GM12878 (cell line): ENCODE measurements around the gene COMMD3. TPM values are rescaled to one million over a fixed set of nuclear protein-coding genes. Genes with fewer than 3 reads are reported as not detected.

Experiments used
- ATAC-seq: fragments of 200-7000 bp; cut with Tn5 transposase; 3 replicates; pipeline ENCODE4 v1.9.1; 2020; ENCODE audit warnings: mild to moderate bottlenecking, moderate library complexity
- BruUV-seq: library from RNA; stranded (reverse); fragments of 400-500 nt; replicated peaks from 2 replicates; lab custom pipeline; 2021; lab: Mats Ljungman, UMichigan
- CTCF ChIA-PET: fragments of 300-600 bp; sonication (Branson Sonifier 250); formaldehyde crosslinking; extraction: SDS; loops from one replicate; lab custom pipeline; 2021; ENCODE audit warnings: inconsistent platforms; lab: Yijun Ruan, JAX
- POLR2A ChIA-PET: fragments of 350-600 bp; formaldehyde crosslinking; extraction: SDS; loops from one replicate; lab custom pipeline; 2021; ENCODE audit warnings: inconsistent platforms; lab: Charles Lee
- RAD21 ChIA-PET: fragments of 300-600 bp; sonication (Branson Sonifier 250); formaldehyde crosslinking; loops from one replicate; lab custom pipeline; 2023; ENCODE audit warnings: antibody characterized with exemption; ENCODE audit not compliant: unreplicated experiment; lab: Charles Lee
- SMC1A ChIA-PET: fragments of 300-600 bp; sonication (Branson Sonifier 250); formaldehyde crosslinking; loops from one replicate; lab custom pipeline; 2023; ENCODE audit not compliant: unreplicated experiment, uncharacterized antibody; lab: Charles Lee
- DNase-seq: peaks from one replicate; pipeline ENCODE4 v3.0.0-alpha.2; 2011; ENCODE audit warnings: low read depth, low spot score
- FAIRE-seq: peaks from 3 replicates; lab custom pipeline; 2011; peaks lifted over from hg19 to GRCh38; lab: Jason Lieb, UNC
- H2AFZ ChIP-seq: 2 replicates; pipeline ENCODE4 v1.6.0; 2011; ENCODE audit warnings: low read depth, low read length, control low read depth; ENCODE audit not compliant: control insufficient read depth
- H3K27ac ChIP-seq: 2 replicates; pipeline ENCODE4 v1.5.1; 2011; ENCODE audit warnings: control low read depth; ENCODE audit not compliant: control insufficient read depth, insufficient read depth
- H3K27me3 ChIP-seq, 2 experiments: replicated peaks in 1 of 2; 2 replicates each; pipeline versions ENCODE4 v1.6.0 to v1.6.1; 2011; ENCODE audit warnings: low read length in 1 of 2; ENCODE audit not compliant: control insufficient read depth in 2 of 2, insufficient read depth in 2 of 2
- H3K36me3 ChIP-seq, 2 experiments: 2 replicates each; pipeline ENCODE4 v1.5.1; 2011; ENCODE audit warnings: low read length in 1 of 2; ENCODE audit not compliant: control insufficient read depth in 2 of 2, insufficient read depth in 2 of 2
- H3K4me1 ChIP-seq: 2 replicates; pipeline ENCODE4 v1.6.1; 2011; ENCODE audit warnings: mild to moderate bottlenecking, low read length, moderate library complexity, mixed read lengths; ENCODE audit not compliant: control insufficient read depth, insufficient read depth
- H3K4me2 ChIP-seq: 2 replicates; pipeline ENCODE4 v1.6.0; 2011; ENCODE audit warnings: control low read depth; ENCODE audit not compliant: control insufficient read depth, insufficient read depth
- H3K4me3 ChIP-seq: fragments of 200-600 bp; sonication (generic); 2 replicates; pipeline ENCODE4 v1.5.1; 2016
- H3K79me2 ChIP-seq: 2 replicates; pipeline ENCODE4 v1.6.0; 2011; ENCODE audit warnings: low read length; ENCODE audit not compliant: control insufficient read depth, insufficient read depth
- H3K9ac ChIP-seq: 2 replicates; pipeline ENCODE4 v1.8.0; 2011; ENCODE audit warnings: low read length, control low read depth, mixed read lengths; ENCODE audit not compliant: control insufficient read depth, insufficient read depth
- H3K9me3 ChIP-seq: replicated peaks from 3 replicates; pipeline ENCODE4 v1.5.1; 2011; ENCODE audit warnings: mild to moderate bottlenecking, low read length; ENCODE audit not compliant: control insufficient read depth, insufficient read depth
- H4K20me1 ChIP-seq: 2 replicates; pipeline ENCODE4 v1.6.0; 2011; ENCODE audit not compliant: control insufficient read depth, insufficient read depth
- ESRRA ChIP-seq: IDR thresholded peaks from 2 replicates; pipeline ENCODE4 v1.6.1; 2012; ENCODE audit warnings: mild to moderate bottlenecking, low read length, improper control_type of control experiment
- HDAC2 ChIP-seq: fragments of 200-600 bp; sonication (generic); IDR thresholded peaks from 2 replicates; pipeline ENCODE4 v1.6.1; 2017
- KAT2A ChIP-seq: conservative IDR thresholded peaks from 2 replicates; pipeline ENCODE4 v1.6.1; 2011; ENCODE audit warnings: low read depth, low read length; ENCODE audit not compliant: control insufficient read depth
- MTA2 ChIP-seq: fragments of 450-650 bp; IDR thresholded peaks from 2 replicates; pipeline ENCODE4 v1.6.1; 2016; ENCODE audit warnings: low read depth, mild to moderate bottlenecking, moderate library complexity
- NFYA ChIP-seq: IDR thresholded peaks from 2 replicates; pipeline ENCODE4 v1.6.1; 2011; ENCODE audit warnings: low read depth, mild to moderate bottlenecking, low read length, improper control_type of control experiment, borderline replicate concordance
- PML ChIP-seq: IDR thresholded peaks from 2 replicates; pipeline ENCODE4 v1.6.1; 2012; ENCODE audit warnings: low read length, inconsistent platforms
- POLR2AphosphoS5 ChIP-seq: IDR thresholded peaks from 2 replicates; pipeline ENCODE4 v1.6.1; 2011; ENCODE audit warnings: mild to moderate bottlenecking, low read length, inconsistent platforms
- POU2F2 ChIP-seq: IDR thresholded peaks from 3 replicates; pipeline ENCODE4 v1.6.1; 2011; ENCODE audit warnings: low read depth, mild to moderate bottlenecking, low read length, borderline replicate concordance
- RAD21 ChIP-seq: IDR thresholded peaks from 2 replicates; pipeline ENCODE4 v1.6.1; 2011; ENCODE audit warnings: mild to moderate bottlenecking, low read depth, low read length, moderate library complexity; ENCODE audit not compliant: insufficient read depth
- RB1 ChIP-seq: fragments of 450-650 bp; formaldehyde crosslinking; IDR thresholded peaks from 2 replicates; pipeline ENCODE4 v1.6.1; 2017; ENCODE audit warnings: mild to moderate bottlenecking, borderline replicate concordance
- RELA ChIP-seq: fragments of 450-650 bp; IDR thresholded peaks from 2 replicates; pipeline ENCODE4 v1.8.0; 2014; ENCODE audit warnings: borderline replicate concordance; ENCODE audit not compliant: partially characterized antibody
- SUPT20H ChIP-seq: IDR thresholded peaks from 2 replicates; pipeline ENCODE4 v1.6.1; 2011; ENCODE audit warnings: low read depth, mild to moderate bottlenecking, low read length, moderate library complexity, borderline replicate concordance; ENCODE audit not compliant: control insufficient read depth
- TAF1 ChIP-seq: IDR thresholded peaks from 2 replicates; pipeline ENCODE4 v1.6.1; 2011; ENCODE audit warnings: mild to moderate bottlenecking, low read depth, low read length, borderline replicate concordance
- TCF3 ChIP-seq: IDR thresholded peaks from 2 replicates; pipeline ENCODE4 v1.6.1; 2012; ENCODE audit warnings: low read depth, mild to moderate bottlenecking, low read length, borderline replicate concordance; ENCODE audit not compliant: insufficient read depth
- ZNF217 ChIP-seq: fragments of 450-650 bp; IDR thresholded peaks from 2 replicates; pipeline ENCODE4 v1.6.1; 2017; ENCODE audit warnings: antibody characterized with exemption, mild to moderate bottlenecking
- WGBS: methylation state at CpG from one replicate; pipeline ENCODE4 v1.1.6; 2016; ENCODE audit warnings: low lambda C conversion rate; ENCODE audit not compliant: insufficient replicate concordance, insufficient coverage; ENCODE audit errors: missing lambda C conversion rate; 5-methylcytosine and 5-hydroxymethylcytosine counted together
- in situ Hi-C: fragments of 300-500 bp; cut with MboI; formaldehyde crosslinking; loops from 9 replicates; pipeline ENCODE4 v1.14.3; 2018; ENCODE audit warnings: mixed read lengths
- intact Hi-C: fragments of 100-400 bp; cut with micrococcal nuclease; formaldehyde crosslinking; loops from one replicate; pipeline ENCODE4 v1.14.2; 2022; ENCODE audit not compliant: unreplicated experiment
- polyA plus RNA-seq, 11 experiments: library from polyadenylated mRNA; depleted of rRNA in 4 of 11; unstranded in 6 of 11; stranded (reverse) in 5 of 11; fragments of >200 nt; fragmentation: Nextera tagmentation in 4 of 11; fragmentation: Illumina TruSeq in 1 of 11; extraction: Ambion mirVana in 4 of 11; extraction: Trizol in 1 of 11; gene quantifications; 1 replicate in 1 of 11; 2 replicates in 10 of 11; pipeline versions ENCODE4 v1.2.1 to v1.2.3, GENCODE V29; 2011 to 2016; ENCODE audit warnings: inconsistent platforms in 2 of 11, missing spikeins in 2 of 11, low read depth in 1 of 11
- total RNA-seq, 4 experiments: library from RNA; depleted of rRNA in 3 of 4; stranded (reverse); fragments of >200 nt in 3 of 4; fragmentation: Illumina TruSeq in 1 of 4; extraction: Trizol in 1 of 4; gene quantifications; 2 replicates each; pipeline versions ENCODE4 v1.2.1 to v1.2.3, GENCODE V29; 2013 to 2021
- TF ChIP-seq, protein P1 (sequence below): fragments of 450-650 bp; IDR thresholded peaks from 2 replicates; pipeline ENCODE4 v1.6.1; 2018; ENCODE audit warnings: borderline replicate concordance, mild to moderate bottlenecking; ENCODE audit not compliant: partially characterized antibody

COMMD3 gene
- total and polyA plus RNA-seq, 10 of the 15 experiments (the other 5 are each of a cell fraction or from before 2014, with no cell fraction given) = 64.5 to 248 (median 84.4) TPM

DNA sequence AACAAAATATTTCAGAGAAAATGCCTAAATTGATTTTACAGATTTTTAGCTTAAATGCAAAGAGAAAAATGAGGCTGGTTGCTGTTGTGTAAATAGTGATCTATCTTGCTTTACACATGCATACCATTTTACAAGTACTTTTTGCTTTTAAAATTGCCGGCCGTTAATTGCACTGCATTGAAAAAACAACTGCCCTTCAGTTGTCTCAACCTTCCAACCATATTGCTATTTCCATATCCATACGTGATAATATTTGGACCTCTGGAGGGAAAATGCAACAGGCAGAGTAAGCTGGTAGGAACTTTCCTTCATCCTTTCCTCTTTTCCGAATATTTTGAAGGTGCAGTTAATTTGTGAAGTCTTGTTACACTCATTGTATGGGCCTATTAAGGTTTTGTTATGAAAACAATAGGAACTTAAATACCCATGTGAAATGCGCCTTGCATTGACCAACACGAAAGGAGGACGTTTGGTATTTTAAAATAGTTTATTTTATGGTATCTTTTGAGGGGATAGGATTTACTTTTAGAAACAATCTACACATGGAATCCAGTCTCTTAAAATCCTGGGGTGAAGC, 16.0 kb downstream of the COMMD3 start:
- Histone ChIP-seq H3K4me1 (peaks cover 24% of the 10 kb centered on the region), H3K27me3 (peaks cover 8 to 10% of the 10 kb centered on the region in 2 experiments), H3K4me3 (no peak overlapping the region), H2AFZ (no peak overlapping the region), H3K9ac (no peak overlapping the region), H4K20me1 (no peaks in the 10 kb centered on the region), H3K4me2 (no peak overlapping the region), H3K79me2 (no peaks in the 10 kb centered on the region), H3K36me3 (peaks cover 2 to 13% of the 10 kb centered on the region in 2 experiments; a peak in 3 of 4 replicates), H3K27ac (no peak overlapping the region), H3K9me3 (no peaks in the 10 kb centered on the region; the same call in 2 of the 3 replicates)
- ChIA-PET RAD21 (interaction anchor here (1.6 kb wide), 1 partner anchor 8 kb away, joined by 3 read pairs; no protein-coding TSS in a partner anchor), CTCF (no interaction called here), SMC1A (interaction anchor here (0.8 to 1.1 kb wide), 3 partner anchors 11 to 251 kb away, joined by 3 read pairs; no protein-coding TSS in a partner anchor), POLR2A (interaction anchor here (0.6 to 1.0 kb wide), 2 partner anchors 16 to 619 kb away, joined by 3 read pairs; partner anchors contain the start of gene COMMD3)
- 97% methylated on average over 7 of the region's 7 CpGs for WGBS
- TF ChIP-seq ZNF217 = no peak
- TF ChIP-seq POU2F2 = no peak
- TF ChIP-seq TAF1 = no peak
- TF ChIP-seq KAT2A = no peak
- no peak for TF ChIP-seq POLR2AphosphoS5
- no peak for TF ChIP-seq SUPT20H
- no peak for TF ChIP-seq ESRRA
- TF ChIP-seq RAD21 = no peak
- no peak for TF ChIP-seq MTA2
- TF ChIP-seq NFYA = no peak
- no peak for TF ChIP-seq PML
- TF ChIP-seq RELA = no peak
- no peak for TF ChIP-seq HDAC2
- no peak for TF ChIP-seq RB1
- TF ChIP-seq, protein P1, sequence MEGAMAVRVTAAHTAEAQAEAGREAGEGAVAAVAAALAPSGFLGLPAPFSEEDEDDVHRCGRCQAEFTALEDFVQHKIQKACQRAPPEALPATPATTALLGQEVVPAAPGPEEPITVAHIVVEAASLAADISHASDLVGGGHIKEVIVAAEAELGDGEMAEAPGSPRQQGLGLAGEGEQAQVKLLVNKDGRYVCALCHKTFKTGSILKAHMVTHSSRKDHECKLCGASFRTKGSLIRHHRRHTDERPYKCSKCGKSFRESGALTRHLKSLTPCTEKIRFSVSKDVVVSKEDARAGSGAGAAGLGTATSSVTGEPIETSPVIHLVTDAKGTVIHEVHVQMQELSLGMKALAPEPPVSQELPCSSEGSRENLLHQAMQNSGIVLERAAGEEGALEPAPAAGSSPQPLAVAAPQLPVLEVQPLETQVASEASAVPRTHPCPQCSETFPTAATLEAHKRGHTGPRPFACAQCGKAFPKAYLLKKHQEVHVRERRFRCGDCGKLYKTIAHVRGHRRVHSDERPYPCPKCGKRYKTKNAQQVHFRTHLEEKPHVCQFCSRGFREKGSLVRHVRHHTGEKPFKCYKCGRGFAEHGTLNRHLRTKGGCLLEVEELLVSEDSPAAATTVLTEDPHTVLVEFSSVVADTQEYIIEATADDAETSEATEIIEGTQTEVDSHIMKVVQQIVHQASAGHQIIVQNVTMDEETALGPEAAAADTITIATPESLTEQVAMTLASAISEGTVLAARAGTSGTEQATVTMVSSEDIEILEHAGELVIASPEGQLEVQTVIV = no peak
- TF ChIP-seq TCF3 = no peak
- no peak for ATAC-seq
- no peak for DNase-seq
- in situ Hi-C loops (no loop called here), intact Hi-C loops (no loop called here)
- BruUV-seq = no TSS peak
- FAIRE-seq = no peak
